ENCODE data around the gene PCNT. TPM values are rescaled to one million over a fixed set of nuclear protein-coding genes. Genes with fewer than 3 reads are reported as not detected.

The PCNT gene
- total RNA-seq, 4 donors from 2014 or later = 20.6 to 43.0 (median 25.5) TPM

DNA sequence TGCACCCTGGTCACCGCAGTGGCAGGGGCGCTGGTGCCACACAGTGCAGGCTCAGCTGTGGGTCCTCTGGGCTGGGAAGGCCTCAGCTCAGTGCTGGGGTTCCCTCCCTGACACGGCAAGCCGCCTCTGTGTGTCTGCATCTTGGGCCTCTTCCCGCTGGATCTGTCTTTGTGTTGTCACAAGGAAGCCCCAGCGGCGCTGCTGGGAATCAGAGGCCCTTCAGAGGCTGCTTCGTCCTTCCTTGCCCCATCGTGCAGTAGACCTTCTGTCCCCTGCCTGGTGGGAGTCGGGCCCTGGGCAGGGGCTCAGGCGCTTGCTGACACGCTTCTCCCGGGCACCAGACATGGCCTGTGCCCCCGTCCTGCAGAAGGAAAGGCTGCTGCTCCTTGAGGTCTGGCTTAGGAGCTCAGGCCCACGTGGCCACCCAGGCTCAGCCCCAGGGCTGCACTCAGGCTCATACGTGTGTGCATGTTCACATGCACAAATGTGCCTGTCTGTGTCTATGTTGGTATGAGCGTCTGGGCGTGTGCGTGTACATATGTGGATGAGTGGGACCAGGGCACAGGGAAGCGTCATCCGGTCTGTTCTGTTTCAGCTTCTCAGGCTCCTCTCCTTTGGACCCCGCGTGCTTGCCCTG lies 110.5 kb downstream of the PCNT start:
- TF ChIP-seq, protein P1, sequence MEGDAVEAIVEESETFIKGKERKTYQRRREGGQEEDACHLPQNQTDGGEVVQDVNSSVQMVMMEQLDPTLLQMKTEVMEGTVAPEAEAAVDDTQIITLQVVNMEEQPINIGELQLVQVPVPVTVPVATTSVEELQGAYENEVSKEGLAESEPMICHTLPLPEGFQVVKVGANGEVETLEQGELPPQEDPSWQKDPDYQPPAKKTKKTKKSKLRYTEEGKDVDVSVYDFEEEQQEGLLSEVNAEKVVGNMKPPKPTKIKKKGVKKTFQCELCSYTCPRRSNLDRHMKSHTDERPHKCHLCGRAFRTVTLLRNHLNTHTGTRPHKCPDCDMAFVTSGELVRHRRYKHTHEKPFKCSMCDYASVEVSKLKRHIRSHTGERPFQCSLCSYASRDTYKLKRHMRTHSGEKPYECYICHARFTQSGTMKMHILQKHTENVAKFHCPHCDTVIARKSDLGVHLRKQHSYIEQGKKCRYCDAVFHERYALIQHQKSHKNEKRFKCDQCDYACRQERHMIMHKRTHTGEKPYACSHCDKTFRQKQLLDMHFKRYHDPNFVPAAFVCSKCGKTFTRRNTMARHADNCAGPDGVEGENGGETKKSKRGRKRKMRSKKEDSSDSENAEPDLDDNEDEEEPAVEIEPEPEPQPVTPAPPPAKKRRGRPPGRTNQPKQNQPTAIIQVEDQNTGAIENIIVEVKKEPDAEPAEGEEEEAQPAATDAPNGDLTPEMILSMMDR (IDR thresholded peaks at IDR 0.05; ENCODE audit: low read depth) = no peak

DNA sequence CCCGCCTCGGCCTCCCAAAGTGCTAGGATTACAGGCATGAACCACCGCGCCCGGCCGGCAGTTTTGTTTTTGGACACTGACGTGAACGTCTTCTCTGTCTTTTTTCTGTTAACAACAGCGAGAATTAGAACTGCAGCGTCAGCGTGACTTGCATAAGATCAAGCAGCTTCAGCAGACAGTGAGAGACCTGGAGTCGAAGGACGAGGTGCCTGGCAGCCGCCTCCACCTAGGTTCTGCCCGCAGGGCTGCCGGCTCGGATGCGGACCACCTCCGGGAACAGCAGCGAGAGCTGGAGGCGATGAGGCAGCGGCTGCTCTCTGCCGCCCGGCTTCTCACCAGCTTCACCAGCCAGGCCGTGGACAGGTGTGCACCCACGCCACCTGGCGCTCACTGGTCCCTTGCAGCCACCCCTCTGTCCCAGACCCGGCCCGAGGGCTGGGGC lies 111.9 kb downstream of the PCNT start:
- TF ChIP-seq, protein P1 (IDR thresholded peaks at IDR 0.05; ENCODE audit: low read depth) = no peak

GRCh38 chr21:46436621-46437020 lies 112.7 kb downstream of the PCNT start:
- TF ChIP-seq, protein P1 (IDR thresholded peaks at IDR 0.05; ENCODE audit: low read depth) = no peak

- TF ChIP-seq, protein P1 (IDR thresholded peaks at IDR 0.05; ENCODE audit: low read depth) = no peak
These were observed 113.1 kb downstream of the PCNT start for GRCh38 chr21:46437096-46437498.

DNA sequence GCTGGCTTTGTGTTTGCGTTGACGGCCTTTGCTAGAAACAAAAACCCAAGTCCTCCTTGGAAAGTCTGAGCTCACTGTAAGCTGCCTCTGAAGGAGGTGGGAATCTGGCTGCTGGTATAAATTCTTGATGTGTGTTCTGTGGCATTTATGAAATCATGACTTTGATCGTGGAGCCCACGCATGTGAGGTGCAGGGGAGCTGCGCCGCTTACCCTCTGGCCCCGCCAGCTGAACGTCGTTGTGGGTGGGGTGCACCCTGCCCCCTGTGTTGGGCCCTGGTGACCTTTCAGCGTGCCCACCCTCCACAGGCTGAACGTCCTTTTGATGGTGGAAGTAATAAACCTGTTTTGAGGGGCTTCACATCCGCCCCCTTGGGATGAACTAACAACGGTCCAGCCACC lies 113.6 kb downstream of the PCNT start:
- TF ChIP-seq, protein P1 (IDR thresholded peaks at IDR 0.05; ENCODE audit: low read depth) = no peak

DNA sequence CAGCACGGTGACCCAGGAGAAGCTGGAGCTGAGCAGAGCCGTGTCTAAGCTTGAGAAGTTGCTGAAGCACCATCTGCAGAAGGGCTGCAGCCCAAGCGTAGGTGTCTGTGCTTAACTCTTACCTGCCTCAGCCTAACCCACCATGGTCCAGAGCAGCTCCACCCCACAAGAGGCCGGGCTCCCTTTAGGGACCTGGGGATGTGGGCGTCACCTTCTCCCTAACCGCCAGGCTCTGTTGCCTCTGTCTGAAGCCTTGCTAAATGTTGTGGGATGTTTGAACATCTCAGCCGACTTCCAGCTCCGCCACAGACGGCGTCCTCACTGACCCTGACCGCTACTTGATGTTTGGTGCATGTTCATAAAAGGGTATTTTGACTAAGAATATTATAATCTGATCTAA lies 114.3 kb downstream of the PCNT start:
- TF ChIP-seq, protein P1 (IDR thresholded peaks at IDR 0.05; ENCODE audit: low read depth) = no peak

DNA sequence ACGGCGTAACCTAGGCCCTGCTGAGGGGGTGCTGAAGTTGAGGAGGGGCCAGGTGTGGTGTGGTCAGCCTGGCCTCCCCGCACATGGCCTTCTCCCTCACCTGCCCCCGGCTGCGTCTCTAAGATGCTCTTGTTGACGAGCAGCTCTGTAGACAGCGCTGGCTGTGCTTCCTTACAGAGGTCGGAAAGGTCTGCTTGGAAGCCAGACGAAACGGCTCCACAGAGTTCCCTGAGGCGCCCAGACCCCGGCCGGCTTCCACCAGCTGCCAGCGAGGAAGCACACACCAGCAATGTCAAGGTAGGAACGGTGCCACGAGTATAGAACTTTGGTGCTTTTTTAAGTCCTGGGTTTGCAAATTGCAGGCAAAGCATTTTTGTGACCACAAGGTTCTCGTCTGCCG lies 116.0 kb downstream of the PCNT start:
- TF ChIP-seq, protein P1 (IDR thresholded peaks at IDR 0.05; ENCODE audit: low read depth) = no peak
